GM21526 (cell line): Measurements from ENCODE around the gene CUL9.

Experiments
- ATAC-seq: cut with Tn5 transposase; IDR thresholded peaks from one replicate; pipeline ENCODE4 v1.9.1; 2021; ENCODE audit warnings: moderate library complexity; ENCODE audit not compliant: unreplicated experiment, low FRiP score

The CUL9 gene

GRCh38 chr6:43250992-43251373, 69.0 kb downstream of the CUL9 start:
- no peak for ATAC-seq

DNA sequence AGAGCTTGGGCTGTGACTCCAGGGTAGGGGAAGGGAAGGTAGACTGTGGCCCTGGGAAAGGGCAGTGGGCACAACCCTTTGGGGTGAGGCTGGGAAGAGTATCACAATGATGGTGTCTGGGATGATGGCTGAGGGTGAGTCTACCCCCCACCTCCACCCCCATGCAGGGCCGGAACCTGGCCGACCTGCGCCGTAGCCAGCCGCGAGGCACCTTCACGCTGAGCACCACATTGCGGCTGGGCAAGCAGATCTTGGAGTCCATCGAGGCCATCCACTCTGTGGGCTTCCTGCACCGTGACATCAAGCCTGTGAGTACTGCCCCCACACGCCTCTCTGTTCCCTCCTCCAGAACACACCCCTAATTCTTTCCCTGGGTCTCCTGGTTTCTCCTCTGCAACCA, 71.4 kb downstream of the CUL9 start:
- no peak for ATAC-seq

DNA sequence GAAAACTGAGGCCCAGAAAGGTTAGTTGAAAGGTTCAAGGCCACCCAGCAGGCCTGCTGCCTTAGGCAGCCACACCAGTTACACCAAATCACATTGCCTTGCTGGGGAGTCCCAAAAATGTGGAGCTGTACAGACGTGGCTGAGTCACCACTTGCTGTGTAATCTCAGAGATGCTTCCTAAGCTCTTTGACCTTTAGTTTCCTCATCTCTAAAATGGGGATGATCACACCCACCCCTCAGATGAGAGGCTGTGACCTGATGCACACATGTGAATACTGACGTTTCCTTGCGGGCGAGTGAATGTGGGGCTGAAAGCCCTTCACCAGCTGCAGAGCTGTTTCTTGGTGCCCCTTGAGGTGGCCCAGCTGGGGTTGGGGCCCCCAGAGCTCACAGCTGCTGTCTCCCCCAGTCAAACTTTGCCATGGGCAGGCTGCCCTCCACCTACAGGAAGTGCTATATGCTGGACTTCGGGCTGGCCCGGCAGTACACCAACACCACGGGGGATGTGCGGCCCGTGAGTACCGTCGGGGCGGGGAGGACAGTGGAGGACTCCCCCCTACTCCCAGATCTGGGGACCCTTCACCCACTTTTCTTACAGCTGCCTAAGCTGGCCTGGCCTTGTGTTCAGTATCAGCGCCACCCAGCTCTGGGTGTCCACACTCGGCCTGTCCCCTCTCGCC, 72.3 kb downstream of the CUL9 start:
- no peak for ATAC-seq

DNA sequence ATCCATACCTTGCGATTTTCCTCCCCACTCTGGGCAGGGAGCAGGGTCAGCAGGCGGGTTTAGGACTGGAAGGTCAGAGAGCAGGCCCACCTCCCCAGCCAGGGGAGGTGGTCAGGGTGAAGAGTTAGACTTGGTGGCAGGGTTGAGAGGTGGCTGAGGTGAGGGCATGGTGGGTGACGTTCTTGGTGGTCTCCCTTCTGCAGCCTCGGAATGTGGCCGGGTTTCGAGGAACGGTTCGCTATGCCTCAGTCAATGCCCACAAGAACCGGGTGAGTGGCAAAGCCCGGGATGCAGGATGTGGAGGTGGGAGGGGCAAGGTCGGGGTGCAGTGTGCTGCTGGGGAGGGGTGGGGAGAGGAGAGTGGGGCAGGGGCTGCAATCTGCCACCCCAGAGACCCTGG, 72.8 kb downstream of the CUL9 start:
- ATAC-seq, result no peak

- no peak for ATAC-seq
Measured at GRCh38 chr6:43255408-43256054, 73.5 kb downstream of the CUL9 start.

GRCh38 chr6:43256670-43257366, 74.8 kb downstream of the CUL9 start:
- ATAC-seq, result no peak

DNA sequence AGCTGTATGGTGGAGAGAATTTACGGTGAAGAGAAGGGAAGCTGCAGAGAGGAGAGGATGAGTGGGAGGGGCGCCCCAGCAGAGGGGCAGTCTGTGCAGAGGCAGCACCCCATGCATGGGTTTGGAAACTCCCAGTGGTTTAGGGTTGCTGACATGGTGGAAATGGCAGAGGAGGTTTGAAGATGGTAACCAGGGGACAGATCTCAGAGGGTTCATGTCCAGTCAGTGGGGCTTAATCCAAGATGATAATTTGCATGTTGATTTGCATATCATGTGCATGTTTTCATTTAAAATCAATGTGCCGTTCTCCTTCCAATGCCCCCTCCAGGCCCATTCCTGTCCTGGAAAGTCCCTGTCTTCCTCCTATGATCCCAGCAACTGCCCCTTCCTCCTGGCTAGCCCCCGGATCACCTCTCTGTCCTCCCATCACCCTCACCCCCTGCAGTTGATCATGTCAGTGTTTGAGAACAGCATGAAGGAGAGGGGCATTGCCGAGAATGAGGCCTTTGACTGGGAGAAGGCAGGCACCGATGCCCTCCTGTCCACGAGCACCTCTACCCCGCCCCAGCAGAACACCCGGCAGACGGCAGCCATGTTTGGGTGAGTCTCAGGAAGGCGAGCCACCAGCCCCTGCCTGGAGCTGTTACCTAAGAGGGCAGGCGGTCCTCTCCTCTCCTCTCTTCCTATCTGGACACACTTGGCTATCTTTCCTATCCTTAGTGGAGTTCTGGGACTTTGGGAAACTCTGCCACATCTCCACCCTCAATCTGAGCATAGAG, 75.6 kb downstream of the CUL9 start:
- ATAC-seq, result no peak

DNA sequence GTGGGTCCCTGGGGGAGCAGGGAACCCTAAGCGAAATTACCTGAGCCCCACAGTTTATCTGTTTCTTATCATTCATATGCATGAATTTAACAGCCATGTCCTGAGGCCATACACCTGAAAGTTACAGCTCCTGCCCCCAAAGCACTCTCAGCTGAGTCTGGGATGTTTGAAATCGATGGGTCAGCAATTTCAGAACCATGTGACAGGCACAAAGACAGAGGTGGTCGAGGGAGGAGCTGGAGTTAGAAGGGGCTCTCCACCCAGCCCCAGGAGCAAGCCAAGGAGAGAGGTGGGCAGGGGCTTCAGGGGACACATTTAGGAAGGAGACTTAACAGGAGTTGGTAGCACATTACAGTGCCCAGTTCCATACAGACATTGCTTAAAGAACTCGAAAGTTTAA, 76.2 kb downstream of the CUL9 start:
- ATAC-seq, result no peak

DNA sequence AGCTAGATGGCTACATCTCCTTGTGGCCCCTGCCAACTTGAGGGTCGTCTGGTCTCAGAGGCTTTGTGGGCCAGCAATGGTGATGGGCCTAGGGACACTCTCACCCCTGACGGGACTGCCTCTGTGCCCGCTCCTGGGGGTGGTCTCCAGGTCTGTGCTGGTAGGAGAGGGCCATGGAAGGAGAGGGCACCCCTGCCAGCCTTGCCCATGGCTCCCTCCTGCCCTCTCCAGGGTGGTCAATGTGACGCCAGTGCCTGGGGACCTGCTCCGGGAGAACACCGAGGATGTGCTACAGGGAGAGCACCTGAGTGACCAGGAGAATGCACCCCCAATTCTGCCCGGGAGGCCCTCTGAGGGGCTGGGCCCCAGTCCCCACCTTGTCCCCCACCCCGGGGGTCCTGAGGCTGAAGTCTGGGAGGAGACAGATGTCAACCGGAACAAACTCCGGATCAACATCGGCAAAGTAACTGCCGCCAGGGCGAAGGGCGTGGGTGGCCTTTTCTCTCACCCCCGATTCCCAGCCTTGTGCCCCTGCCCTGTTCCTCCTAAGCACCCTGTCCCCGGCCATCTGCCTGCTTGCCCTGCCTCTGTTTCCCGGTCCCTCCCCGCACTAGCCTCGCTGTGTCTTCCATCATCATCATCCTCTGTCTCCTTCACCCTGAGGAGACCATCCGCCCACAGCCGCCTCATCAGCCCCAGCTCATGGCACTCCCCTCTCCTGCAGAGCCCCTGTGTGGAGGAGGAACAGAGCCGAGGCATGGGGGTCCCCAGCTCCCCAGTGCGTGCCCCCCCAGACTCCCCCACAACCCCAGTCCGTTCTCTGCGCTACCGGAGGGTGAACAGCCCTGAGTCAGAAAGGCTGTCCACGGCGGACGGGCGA, 77.1 kb downstream of the CUL9 start:
- no peak for ATAC-seq

DNA sequence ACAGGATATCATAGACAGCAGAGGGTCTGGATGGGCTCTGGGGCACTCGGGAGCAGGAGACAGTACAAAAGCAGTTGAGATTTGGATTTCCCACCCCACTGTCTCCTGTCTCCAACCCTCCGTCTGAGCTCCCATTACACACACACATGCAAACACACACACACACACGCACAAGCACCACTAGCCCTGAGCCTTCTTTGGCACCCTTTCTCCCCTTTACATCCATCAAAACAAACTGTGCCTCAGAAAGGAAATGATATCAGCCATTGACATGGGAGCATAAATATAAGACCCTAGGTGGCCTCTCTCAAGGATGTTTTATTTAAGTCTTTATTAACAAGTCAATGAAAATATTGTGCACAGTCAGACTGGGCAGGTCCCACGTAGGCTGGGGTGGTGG, 78.8 kb downstream of the CUL9 start:
- no peak for ATAC-seq

DNA sequence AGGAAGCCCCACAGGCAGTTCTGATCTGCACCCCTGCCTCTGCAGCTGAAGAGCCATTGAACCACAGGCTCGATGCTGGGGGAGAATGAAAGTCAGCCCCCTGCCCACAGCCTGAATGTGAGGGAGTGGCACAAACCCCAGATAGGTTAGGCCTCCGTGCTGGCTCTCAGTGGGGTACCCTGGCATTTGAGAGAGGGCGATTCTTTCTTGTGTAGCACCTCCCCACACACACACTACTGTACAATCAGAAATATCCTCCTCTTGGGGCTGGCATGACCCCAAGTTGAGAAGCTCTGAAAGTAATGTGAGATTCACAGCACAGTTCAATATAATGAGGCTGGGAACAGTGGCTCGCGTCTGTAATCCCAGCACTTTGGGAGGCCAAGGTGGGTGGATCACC, 79.2 kb downstream of the CUL9 start:
- ATAC-seq, result no peak

DNA sequence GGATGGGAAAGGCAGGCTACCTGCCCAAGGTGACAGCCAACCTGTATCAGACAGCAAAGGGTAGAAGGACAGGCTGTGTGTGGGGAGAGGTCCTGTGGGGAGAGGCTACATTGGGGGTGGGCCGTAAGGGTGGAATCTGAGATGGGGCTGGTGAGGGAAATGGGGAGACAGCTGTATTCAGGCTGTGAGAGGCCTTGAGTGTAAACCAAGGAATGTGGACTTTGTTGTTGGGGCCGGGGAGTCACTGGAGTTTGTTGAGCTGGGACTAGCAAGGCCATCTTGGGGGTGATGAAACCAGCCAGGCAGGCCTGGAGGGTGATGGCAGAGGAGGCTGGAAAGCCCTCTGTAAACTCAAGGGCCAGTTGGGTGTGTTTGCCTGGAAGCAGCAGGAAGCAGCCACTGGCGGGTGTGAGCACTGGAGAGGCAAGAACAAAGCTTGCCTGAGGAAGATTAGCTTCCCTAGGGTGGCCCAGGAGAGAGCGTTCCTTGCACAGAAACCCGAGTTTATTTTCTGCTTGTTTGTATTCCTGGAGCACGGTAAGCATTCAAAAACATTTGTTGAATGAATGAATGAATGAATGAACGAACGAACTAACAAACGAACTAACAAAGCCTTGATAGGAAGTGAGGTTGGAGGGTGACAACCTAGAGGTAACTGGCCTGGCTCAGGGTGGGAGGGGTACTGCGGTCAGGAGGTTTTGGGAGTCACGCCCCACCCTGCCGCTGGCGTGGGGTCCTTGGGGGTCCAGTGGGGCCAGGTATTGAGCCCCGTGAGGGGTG, 80.2 kb downstream of the CUL9 start:
- no peak for ATAC-seq

- no peak for ATAC-seq
Measured at GRCh38 chr6:43262780-43263313, 80.9 kb downstream of the CUL9 start.

DNA sequence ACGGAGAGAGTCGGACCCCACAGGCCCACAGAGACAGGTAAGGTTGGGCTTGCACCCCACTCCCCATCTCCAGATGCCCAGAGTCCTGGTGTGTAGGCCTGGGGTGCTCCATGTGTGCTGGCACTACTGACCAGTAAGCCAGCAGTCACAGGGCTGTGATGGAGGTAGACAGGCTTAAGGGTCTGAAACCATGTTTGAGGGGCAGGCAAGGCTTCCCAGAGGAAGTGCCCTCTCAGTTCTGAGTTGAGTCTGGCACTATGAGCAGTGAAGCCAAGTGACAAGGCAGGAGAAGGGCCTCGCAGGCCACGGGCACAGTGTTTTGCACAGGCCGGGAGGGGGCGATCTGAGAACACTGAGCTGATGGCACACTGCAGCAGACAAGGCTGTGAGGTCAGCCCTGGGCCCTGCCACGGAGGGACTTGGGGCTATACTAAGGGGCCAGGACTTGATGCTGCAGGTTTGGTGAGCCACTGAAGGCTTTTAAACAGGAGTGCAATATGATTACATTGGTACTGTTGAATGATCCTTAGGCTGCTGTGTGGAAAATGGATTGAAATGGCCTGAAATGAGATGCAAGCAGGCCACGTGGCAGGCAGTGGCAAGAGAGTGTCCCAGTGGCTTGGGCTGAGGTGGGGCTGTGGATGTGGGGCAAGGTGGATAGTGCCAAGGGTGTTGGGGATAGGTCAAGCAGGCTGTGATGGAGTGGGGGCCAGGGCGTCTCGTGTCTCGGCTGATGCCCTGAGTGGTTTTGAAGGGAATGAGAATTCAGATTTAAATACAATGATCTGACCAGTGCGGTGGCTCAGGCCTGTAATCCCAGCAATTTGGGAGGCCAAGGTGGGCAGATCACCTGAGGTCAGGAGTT, 81.5 kb downstream of the CUL9 start:
- ATAC-seq, result peak; percentile 60

- no peak for ATAC-seq
Measured at GRCh38 chr6:43264599-43265145, 82.7 kb downstream of the CUL9 start.

GRCh38 chr6:43265564-43265963, 83.6 kb downstream of the CUL9 start:
- no peak for ATAC-seq

- no peak for ATAC-seq
Measured at GRCh38 chr6:43267619-43268354, 85.8 kb downstream of the CUL9 start.
